Lung (tissue), 12 donors: ENCODE data around the gene GPATCH1. TPM values are rescaled to one million over a fixed set of nuclear protein-coding genes. Genes with fewer than 3 reads are reported as not detected.

Experiments used
- ATAC-seq: fragments of 200-7000 bp; cut with Tn5 transposase; one replicate; pipeline ENCODE4 v1.9.1; 2020; ENCODE audit warnings: moderate number of reproducible peaks; ENCODE audit not compliant: insufficient read depth, low FRiP score
- DNase-seq, 3 donors: peaks; one replicate each; pipeline ENCODE4 v3.0.0-alpha.2; 2013 to 2017
- H3K27ac ChIP-seq, 2 donors: one replicate each; pipeline ENCODE4 v1.5.1; 2013; ENCODE audit warnings: mild to moderate bottlenecking in 2 of 2, moderate library complexity in 2 of 2, control low read depth in 1 of 2, inconsistent platforms in 1 of 2, low read depth in 1 of 2, low read length in 1 of 2
- H3K27me3 ChIP-seq, 3 donors: one replicate each; pipeline ENCODE4 v1.5.1; 2013; ENCODE audit warnings: low read length in 2 of 3; ENCODE audit not compliant: control insufficient read depth in 3 of 3, insufficient read depth in 3 of 3
- H3K36me3 ChIP-seq, 4 donors: one replicate each; pipeline ENCODE4 v1.5.1; 2013; ENCODE audit warnings: low read length in 4 of 4, mild to moderate bottlenecking in 1 of 4, moderate library complexity in 1 of 4; ENCODE audit not compliant: control insufficient read depth in 4 of 4, insufficient read depth in 4 of 4
- H3K4me1 ChIP-seq, 5 donors: one replicate each; pipeline ENCODE4 v1.5.1; 2013; ENCODE audit warnings: low read length in 5 of 5, mild to moderate bottlenecking in 2 of 5, moderate library complexity in 1 of 5; ENCODE audit not compliant: control insufficient read depth in 5 of 5, insufficient read depth in 5 of 5
- H3K4me3 ChIP-seq: one replicate; pipeline ENCODE4 v1.5.1; 2013; ENCODE audit warnings: mild to moderate bottlenecking, control low read depth, moderate library complexity
- H3K9ac ChIP-seq, 2 donors: one replicate each; pipeline ENCODE4 v1.5.1; 2013; ENCODE audit warnings: low read length in 2 of 2, control low read depth in 1 of 2; ENCODE audit not compliant: insufficient read depth in 1 of 2
- H3K9me3 ChIP-seq, 4 donors: one replicate each; pipeline ENCODE4 v1.5.1; 2013; ENCODE audit warnings: low read length in 3 of 4, mild to moderate bottlenecking in 1 of 4, moderate library complexity in 1 of 4; ENCODE audit not compliant: control insufficient read depth in 4 of 4, insufficient read depth in 3 of 4
- CTCF ChIP-seq: IDR thresholded peaks from 2 replicates; pipeline ENCODE4 v1.5.1; 2012; ENCODE audit warnings: mild to moderate bottlenecking; ENCODE audit errors: control extremely low read depth, extremely low read depth
- WGBS, 2 donors: extraction: QIAGEN DNeasy Blood & Tissue Kit; methylation state at CpG; one replicate each; pipeline ENCODE4 v1.1.7; 2013; 5-methylcytosine and 5-hydroxymethylcytosine counted together
- polyA plus RNA-seq, 2 donors: library from polyadenylated mRNA; stranded (reverse); fragments of 200-250 nt; gene quantifications; one replicate each; pipeline ENCODE4 v1.2.1, GENCODE V29; 2013
- total RNA-seq, 2 donors: library from RNA; depleted of rRNA in 1 of 2; stranded (reverse); fragments of >200 nt in 1 of 2; gene quantifications; one replicate each; pipeline ENCODE4 v1.2.1, GENCODE V29; 2014 to 2021
- donor health status: control.
- donor health status: control.
- donor health status: Bipolar disorder and iron deficiency.
- donor health status: healthy.
- donor health status: DM: yes; HTN: yes; CAD: no.

The GPATCH1 gene
- total and polyA plus RNA-seq, 4 donors, result 3.8 to 12.3 (median 6.0) TPM

DNA sequence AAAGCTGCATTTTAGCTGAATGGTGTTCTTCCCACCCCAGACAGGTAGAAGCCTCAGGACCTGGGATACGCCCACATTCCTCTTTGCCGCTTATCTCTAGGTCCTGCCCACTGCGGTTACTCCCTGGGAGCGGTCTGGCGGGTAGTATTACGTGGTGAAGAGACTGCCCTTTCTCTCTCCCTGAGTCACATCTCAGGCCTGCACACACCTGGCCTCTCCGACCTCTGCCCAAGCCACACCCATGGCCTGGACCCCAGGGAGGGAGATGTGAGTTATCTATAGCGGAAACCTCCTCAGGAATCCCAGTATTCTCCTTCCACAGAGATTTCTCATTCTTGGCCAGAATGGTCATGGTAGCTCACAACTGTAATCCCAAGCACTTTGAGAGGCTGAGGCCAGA lies 33.6 kb upstream of the GPATCH1 start:
- ATAC-seq (peak; percentile 78), DNase-seq (peak; percentile 16 to 55 (median 39))
- H3K9ac ChIP-seq, result peak overlapping the region in 1 of 2 donors; percentile 44
- H3K27me3 ChIP-seq, result no peaks in the 10 kb centered on the region
- H3K9me3 ChIP-seq, result no peaks in the 10 kb centered on the region
- H3K4me3 ChIP-seq, result no peak overlapping the region
- H3K27ac ChIP-seq, result no peak overlapping the region
- no peaks in the 10 kb centered on the region for H3K4me1 ChIP-seq
- WGBS, 2 donors, result 68 to 69% methylated on average over 8 of the region's 8 CpGs
- TF ChIP-seq CTCF, result no peak
- no peaks in the 10 kb centered on the region for H3K36me3 ChIP-seq

DNA sequence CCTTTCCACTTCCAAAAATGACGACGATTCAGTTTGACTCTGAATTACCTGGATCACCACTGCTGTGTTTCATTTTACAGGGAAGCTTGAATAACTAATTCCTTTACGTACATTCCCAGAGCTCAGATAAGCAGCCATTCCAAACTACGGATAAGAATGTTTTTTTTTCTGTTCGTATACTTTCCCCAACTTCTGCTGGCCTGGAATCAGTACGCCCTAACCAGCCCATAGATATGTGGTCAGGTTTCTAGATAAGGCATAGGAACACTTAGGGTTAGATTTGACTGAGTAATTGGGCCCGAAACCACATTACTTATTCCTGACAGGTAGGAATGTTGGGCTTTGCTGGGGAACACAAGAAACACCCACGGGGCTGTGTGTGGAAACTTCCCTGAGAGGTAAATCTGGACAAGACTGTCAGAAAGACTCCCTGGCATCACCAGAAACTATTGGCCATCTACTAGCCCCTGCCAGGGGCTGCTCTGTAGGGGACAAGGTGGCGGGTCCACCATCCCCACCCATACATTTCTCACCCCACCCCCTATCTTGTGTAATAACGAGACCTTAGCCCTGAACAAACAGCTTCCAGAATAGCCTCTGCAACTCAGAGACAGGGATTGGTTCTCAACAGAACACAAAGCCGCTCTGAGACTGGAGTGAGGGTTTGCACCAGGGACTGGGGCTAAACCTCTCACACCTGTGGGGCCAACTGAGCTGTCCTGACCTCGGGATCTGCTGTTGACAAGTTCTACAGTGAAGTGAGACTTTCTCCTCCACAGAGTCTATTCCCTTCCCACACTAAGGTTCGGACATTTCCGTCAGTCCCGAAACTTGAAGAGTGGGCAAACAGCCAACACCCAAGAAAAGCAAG lies 31.9 kb upstream of the GPATCH1 start:
- Histone ChIP-seq H3K36me3 (no peaks in the 10 kb centered on the region), H3K9ac (no peak overlapping the region), H3K4me3 (no peak overlapping the region), H3K27me3 (no peaks in the 10 kb centered on the region), H3K27ac (no peak overlapping the region), H3K9me3 (no peaks in the 10 kb centered on the region), H3K4me1 (no peaks in the 10 kb centered on the region)
- 70 to 71% methylated on average over 15 of the region's 15 CpGs for WGBS, 2 donors
- TF ChIP-seq CTCF, result no peak
- ATAC-seq (no peak), DNase-seq (peak in 1 of 3 donors; percentile 11)

DNA sequence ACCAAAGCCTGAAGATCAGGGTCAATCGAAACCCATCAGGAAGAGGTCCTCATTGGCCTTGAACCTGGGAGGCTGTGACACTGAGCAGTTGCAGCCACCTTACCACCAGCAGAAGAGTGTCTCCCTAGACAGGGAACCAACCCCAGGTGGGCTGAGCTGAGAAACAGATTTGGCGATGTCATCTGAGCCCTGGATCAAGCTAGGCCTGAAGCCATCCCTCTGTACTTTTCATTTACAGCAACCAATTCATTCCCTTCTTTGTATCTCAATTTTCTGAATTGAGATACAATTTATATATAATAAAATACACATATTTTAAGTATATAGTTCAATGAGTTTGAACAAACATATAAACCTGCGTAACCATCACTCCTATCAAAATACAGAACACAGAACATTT lies 30.9 kb upstream of the GPATCH1 start:
- TF ChIP-seq CTCF, result no peak
- H3K9me3 ChIP-seq, result no peaks in the 10 kb centered on the region
- no peaks in the 10 kb centered on the region for H3K36me3 ChIP-seq
- H3K4me3 ChIP-seq, result no peak overlapping the region
- no peak for ATAC-seq
- no peak for DNase-seq
- WGBS, 2 donors, result 97 to 99% methylated on average over 3 of the region's 3 CpGs
- no peaks in the 10 kb centered on the region for H3K4me1 ChIP-seq
- no peaks in the 10 kb centered on the region for H3K27me3 ChIP-seq
- no peak overlapping the region for H3K9ac ChIP-seq
- no peak overlapping the region for H3K27ac ChIP-seq
